GM19455 (cell line): Measurements from ENCODE around the gene SSX2.
"Not testable (repeated sequence)": the region's sequence is repeated elsewhere in the genome, so short reads cannot be mapped to it uniquely, and the experiment has no call there.

Experiments used
- ATAC-seq: cut with Tn5 transposase; IDR thresholded peaks from one replicate; pipeline ENCODE4 v1.9.1; 2021; ENCODE audit not compliant: unreplicated experiment

Gene SSX2, protein sequence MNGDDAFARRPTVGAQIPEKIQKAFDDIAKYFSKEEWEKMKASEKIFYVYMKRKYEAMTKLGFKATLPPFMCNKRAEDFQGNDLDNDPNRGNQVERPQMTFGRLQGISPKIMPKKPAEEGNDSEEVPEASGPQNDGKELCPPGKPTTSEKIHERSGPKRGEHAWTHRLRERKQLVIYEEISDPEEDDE

DNA sequence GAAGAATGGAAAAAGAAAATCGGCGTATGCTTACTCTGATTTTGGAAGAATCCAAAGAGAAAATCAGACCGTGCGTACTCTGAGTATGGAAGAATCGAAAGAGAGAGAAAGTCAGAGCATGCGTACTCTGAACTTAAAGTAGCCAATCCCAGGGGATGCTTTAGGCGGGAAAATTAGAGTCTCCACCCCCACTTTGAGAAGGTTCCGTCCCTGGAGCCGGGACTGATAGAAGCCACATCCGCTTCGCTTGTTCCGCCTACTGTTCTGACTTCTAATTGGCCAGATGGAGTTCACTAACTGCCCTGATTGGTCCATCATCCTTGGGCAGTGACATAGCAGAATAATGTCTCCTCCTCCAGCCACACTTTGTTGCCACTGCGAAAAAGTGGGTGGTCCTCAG, at the start of gene SSX2:
TSS of gene SSX2 (minus strand) at position 101 of the 400 bp plus-strand sequence. CDS start 1,429 bp downstream, outside the sequence.
- not testable (repeated sequence) for ATAC-seq

DNA sequence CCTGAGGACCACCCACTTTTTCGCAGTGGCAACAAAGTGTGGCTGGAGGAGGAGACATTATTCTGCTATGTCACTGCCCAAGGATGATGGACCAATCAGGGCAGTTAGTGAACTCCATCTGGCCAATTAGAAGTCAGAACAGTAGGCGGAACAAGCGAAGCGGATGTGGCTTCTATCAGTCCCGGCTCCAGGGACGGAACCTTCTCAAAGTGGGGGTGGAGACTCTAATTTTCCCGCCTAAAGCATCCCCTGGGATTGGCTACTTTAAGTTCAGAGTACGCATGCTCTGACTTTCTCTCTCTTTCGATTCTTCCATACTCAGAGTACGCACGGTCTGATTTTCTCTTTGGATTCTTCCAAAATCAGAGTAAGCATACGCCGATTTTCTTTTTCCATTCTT, 44.0 kb upstream of the SSX2 start, which contains the start of gene SSX2B:
TSS of gene SSX2B (plus strand) at position 301 of the 400 bp plus-strand sequence. CDS start 1,429 bp downstream, outside the sequence.
- not testable (repeated sequence) for ATAC-seq

DNA sequence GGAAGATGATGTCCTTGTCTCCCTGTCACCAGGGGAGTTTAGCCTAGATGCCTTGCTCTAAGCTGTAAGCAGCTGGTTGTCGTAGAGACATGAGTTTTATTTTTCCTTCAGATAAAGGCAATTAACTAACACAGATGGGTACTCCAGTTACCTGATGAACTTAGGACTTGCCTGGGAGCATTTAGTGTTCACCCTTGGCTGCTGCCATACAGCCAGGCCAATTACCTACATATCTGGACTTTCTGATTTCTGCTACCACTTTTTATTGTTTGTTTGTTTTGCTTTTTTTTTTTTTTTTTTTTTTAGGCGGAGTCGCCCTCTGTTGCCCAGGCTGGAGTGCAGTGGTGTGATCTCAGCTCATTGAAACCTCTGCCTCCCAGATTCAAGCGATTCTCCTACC, 14.9 kb downstream of the SSX2 start:
- ATAC-seq = not testable (repeated sequence)

DNA sequence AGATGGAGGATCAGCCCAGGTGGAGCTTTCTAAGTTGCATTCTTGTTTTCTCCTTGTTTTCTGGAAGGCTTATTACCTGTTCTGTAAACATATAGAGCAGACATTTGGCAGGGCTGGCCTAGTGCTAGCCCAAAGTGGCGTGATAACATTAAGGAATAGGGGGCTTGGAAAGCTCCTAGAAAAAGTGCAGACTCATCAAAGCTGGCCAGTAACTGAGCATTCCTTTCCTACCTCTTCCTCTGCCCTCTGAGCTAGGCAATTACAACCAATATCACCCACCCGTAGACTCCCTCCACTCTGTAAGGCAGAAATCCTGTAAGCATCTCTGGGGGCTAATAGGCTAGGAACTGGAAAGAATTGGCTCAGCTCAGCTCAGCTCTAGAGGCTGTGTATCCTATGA, 44.8 kb downstream of the SSX2 start:
- ATAC-seq = not testable (repeated sequence)

DNA sequence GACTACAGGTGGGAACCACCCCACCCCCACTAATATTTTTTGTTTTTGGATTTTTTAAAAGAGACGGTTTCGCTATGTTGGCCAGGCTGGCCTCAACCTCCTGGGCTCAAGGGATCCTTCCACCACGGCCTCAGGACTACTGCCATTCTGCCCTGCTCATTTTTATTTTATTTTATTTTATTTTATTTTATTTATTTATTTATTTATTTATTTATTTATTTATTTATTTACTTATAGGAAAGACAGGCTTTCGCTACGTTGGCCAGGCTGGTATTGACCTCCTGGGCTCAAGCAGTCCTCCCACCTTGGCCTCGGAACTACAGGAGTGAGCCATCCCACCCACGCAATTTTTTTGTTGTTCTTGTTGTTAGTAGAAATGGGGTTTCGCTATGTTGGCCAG, 51.5 kb downstream of the SSX2 start:
- not testable (repeated sequence) for ATAC-seq

DNA sequence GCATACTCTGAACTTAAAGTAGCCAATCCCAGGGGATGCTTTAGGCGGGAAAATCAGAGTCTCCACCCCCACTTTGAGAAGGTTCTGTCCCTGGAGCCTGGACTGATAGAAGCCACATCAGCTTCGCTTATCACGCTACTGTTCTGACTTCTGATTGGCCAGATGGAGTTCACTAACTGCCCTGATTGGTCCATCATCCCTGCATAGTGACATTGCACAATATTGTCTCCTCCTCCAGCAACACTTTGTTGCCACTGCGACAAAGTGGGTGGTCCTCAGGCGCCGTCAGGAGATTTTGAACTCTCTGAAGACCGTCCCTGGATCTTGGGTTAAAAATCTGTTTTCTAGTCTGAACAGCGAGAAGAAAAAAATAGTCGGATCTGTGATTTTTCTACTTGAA, 52.2 kb downstream of the SSX2 start, which contains the start of gene SSX7:
TSS of gene SSX7 (minus strand) at position 101 of the 400 bp plus-strand sequence. CDS start 1,428 bp downstream, outside the sequence.
- ATAC-seq = not testable (repeated sequence)

DNA sequence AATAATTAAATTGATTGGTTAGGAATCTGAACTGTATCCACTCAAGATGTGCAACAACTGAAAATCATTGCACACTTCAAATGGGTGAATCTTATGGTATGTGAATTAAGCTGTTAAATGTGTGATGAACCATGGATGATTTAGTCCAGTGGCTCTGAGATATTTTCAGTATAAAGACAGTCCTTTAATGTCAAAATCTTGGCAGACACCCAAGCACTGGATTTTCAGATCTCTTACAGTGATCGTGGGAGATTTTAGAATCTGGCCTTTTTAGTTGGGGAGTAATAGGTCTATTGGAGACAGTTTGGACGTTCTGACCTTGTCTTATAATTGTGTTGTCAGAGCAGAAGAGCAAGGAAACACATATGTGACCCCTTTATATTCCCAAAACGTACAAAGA, 56.3 kb downstream of the SSX2 start:
- not testable (repeated sequence) for ATAC-seq

DNA sequence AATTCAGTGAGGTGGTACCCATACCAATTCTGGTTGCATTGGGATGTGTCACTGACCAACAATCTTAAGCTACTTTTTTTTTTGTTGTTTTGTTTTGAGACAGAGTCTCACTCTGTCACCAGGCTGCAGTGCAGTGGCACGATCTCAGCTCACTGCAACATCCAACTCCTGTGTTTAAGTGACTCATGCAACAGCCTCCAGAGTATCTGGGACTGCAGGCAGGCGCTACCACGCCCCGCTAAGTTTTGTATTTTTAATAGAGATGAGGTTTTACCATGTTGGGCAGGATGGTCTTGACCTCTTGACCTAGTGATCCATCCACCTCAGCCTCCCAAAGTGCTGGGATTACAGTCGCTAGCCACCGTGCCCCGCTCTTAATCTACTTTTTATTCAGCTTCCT, 58.0 kb downstream of the SSX2 start:
- ATAC-seq = not testable (repeated sequence)
